ENCODE results near the gene FBXW11. TPM values are rescaled to one million over a fixed set of nuclear protein-coding genes. Genes with fewer than 3 reads are reported as not detected.

The FBXW11 gene
- total and polyA plus RNA-seq, 2 donors from 2014 or later: 16.0 to 44.4 TPM

DNA sequence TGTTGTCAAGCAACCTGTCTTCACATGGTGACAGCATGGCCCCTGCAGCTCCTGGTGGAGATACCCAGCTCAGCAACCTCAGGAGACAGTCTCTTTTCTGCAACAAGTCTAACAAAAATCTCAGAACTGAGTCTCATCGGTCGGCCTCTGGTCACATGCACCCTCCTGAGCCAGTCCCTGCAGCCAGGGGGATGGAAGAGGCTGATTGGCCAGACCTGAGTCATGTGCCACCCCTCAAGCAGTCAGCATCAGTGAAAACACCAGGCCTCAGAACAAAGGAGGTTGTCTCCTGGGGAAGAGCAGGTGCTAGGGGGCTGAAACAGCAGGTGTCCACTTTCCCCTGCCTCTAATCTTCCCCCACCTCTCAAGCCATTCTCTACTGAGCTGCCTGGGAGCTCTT is 166.4 kb downstream of the FBXW11 start:
- Histone ChIP-seq H3K9ac (ENCODE audit: low read length in 3 of 3) (no peak overlapping the region), H3K27ac (ENCODE audit: low read depth in 2 of 2, low read length in 2 of 2) (no peak overlapping the region)

DNA sequence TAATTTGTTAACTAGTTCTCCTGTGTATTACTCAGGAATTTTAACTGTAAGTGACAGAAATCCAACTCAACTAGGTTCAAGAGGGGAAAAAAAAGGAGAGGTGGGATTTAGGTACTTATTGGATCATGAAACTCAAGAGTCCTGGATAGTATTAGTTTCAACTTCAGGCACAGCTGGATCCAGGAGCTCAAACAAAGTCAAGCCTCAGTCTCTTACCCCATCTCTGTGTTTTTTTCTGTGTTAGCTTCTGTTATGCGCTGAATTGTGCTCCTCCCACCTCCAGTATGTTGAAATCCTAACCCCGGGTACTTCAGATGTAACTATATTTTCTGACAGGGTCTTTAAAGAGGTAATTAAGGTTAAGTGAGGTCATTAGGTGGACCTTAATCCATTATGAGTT is 167.3 kb downstream of the FBXW11 start:
- no peak for FAIRE-seq
- TF ChIP-seq, protein P1, sequence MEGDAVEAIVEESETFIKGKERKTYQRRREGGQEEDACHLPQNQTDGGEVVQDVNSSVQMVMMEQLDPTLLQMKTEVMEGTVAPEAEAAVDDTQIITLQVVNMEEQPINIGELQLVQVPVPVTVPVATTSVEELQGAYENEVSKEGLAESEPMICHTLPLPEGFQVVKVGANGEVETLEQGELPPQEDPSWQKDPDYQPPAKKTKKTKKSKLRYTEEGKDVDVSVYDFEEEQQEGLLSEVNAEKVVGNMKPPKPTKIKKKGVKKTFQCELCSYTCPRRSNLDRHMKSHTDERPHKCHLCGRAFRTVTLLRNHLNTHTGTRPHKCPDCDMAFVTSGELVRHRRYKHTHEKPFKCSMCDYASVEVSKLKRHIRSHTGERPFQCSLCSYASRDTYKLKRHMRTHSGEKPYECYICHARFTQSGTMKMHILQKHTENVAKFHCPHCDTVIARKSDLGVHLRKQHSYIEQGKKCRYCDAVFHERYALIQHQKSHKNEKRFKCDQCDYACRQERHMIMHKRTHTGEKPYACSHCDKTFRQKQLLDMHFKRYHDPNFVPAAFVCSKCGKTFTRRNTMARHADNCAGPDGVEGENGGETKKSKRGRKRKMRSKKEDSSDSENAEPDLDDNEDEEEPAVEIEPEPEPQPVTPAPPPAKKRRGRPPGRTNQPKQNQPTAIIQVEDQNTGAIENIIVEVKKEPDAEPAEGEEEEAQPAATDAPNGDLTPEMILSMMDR (IDR thresholded peaks at IDR 0.05; ENCODE audit: borderline replicate concordance, extremely low read depth, insufficient read depth): no peak

More for the DNA sequence above, 166.4 kb downstream of the FBXW11 start:
- intact Hi-C loops (cut with DNase I): no loop called here
- Histone ChIP-seq H3K9me3 (ENCODE audit: control insufficient read depth in 2 of 3, insufficient read depth in 1 of 3, low read length in 3 of 3) (no peaks in the 10 kb centered on the region), H3K27me3 (ENCODE audit: control insufficient read depth, insufficient read depth, low read length) (no peaks in the 10 kb centered on the region), H3K4me1 (ENCODE audit: control insufficient read depth in 2 of 3, insufficient read depth in 2 of 3, low read depth in 1 of 3, low read length in 3 of 3) (no peaks in the 10 kb centered on the region), H3K4me3 (ENCODE audit: low read length in 3 of 3) (no peak overlapping the region), H3K36me3 (ENCODE audit: control insufficient read depth in 2 of 3, insufficient read depth in 3 of 3, low read length in 3 of 3) (no peaks in the 10 kb centered on the region)
- DNase-seq (no peak), FAIRE-seq (no peak)
- TF ChIP-seq, protein P1 (IDR thresholded peaks at IDR 0.05; ENCODE audit: borderline replicate concordance, extremely low read depth, insufficient read depth): no peak

DNA sequence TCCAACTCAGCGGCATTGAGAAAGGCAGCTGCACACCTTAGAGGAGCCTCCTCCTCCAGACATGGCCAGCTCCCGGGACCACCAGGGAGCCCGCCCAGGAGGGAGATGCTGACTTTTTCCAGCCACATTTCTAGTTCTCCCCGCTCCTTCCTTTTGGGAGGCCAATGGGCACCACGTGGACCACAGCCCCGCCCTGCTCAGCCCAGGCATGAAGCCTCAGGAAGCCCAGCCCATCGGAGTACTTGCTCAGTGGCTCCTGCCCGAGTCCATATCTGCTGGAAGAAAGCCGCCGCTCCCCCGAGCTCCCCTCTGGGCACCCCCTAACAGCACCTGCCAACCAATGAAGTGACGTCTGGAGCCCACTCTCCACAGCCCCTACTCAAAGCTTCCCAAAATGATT is 168.4 kb downstream of the FBXW11 start:
- H3K4me1 ChIP-seq (ENCODE audit: control insufficient read depth in 2 of 3, insufficient read depth in 2 of 3, low read depth in 1 of 3, low read length in 3 of 3): no peaks in the 10 kb centered on the region
- TF ChIP-seq, protein P1 (IDR thresholded peaks at IDR 0.05; ENCODE audit: borderline replicate concordance, extremely low read depth, insufficient read depth): no peak

More for the DNA sequence above, 167.3 kb downstream of the FBXW11 start:
- H3K9ac ChIP-seq (ENCODE audit: low read length in 3 of 3): no peak overlapping the region
- DNase-seq: no peak
- intact Hi-C loops (cut with DNase I): no loop called here
- no peaks in the 10 kb centered on the region for H3K36me3 ChIP-seq (ENCODE audit: control insufficient read depth in 2 of 3, insufficient read depth in 3 of 3, low read length in 3 of 3)
- no peaks in the 10 kb centered on the region for H3K4me1 ChIP-seq (ENCODE audit: control insufficient read depth in 2 of 3, insufficient read depth in 2 of 3, low read depth in 1 of 3, low read length in 3 of 3)
- H3K9me3 ChIP-seq (ENCODE audit: control insufficient read depth in 2 of 3, insufficient read depth in 1 of 3, low read length in 3 of 3): no peaks in the 10 kb centered on the region
- H3K27me3 ChIP-seq (ENCODE audit: control insufficient read depth, insufficient read depth, low read length): no peaks in the 10 kb centered on the region
- H3K4me3 ChIP-seq (ENCODE audit: low read length in 3 of 3): no peak overlapping the region
- no peak overlapping the region for H3K27ac ChIP-seq (ENCODE audit: low read depth in 2 of 2, low read length in 2 of 2)

DNA sequence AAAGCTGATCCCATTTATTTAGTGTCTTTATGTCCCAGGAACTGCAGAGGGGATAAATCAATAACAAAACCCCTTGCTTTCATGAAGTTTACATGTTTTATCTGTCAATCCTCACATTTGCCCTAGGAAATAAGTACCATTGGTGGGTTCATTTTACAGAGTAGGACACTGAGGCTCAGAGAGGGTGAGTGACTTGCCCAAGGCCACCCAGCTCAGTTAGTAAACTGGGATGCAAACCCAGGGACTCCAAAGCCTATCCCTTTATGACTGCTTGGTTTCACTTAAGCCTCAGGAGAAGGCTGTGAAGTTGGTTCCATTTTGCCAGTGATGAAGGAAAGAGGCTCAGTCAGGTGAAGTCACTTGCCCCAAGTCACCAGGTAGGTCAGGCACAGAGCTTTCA is 168.9 kb downstream of the FBXW11 start:
- Histone ChIP-seq H3K9ac (ENCODE audit: low read length in 3 of 3) (no peak overlapping the region), H3K36me3 (ENCODE audit: control insufficient read depth in 2 of 3, insufficient read depth in 3 of 3, low read length in 3 of 3) (no peaks in the 10 kb centered on the region), H3K27me3 (ENCODE audit: control insufficient read depth, insufficient read depth, low read length) (no peaks in the 10 kb centered on the region), H3K4me3 (ENCODE audit: low read length in 3 of 3) (no peak overlapping the region), H3K9me3 (ENCODE audit: control insufficient read depth in 2 of 3, insufficient read depth in 1 of 3, low read length in 3 of 3) (no peaks in the 10 kb centered on the region), H3K27ac (ENCODE audit: low read depth in 2 of 2, low read length in 2 of 2) (no peak overlapping the region), H3K4me1 (ENCODE audit: control insufficient read depth in 2 of 3, insufficient read depth in 2 of 3, low read depth in 1 of 3, low read length in 3 of 3) (no peaks in the 10 kb centered on the region)
- TF ChIP-seq, protein P1 (IDR thresholded peaks at IDR 0.05; ENCODE audit: borderline replicate concordance, extremely low read depth, insufficient read depth): no peak
- no peak for DNase-seq
- intact Hi-C loops (cut with DNase I): no loop called here
- FAIRE-seq: no peak

More for the DNA sequence above, 168.4 kb downstream of the FBXW11 start:
- intact Hi-C loops (cut with DNase I): no loop called here
- Histone ChIP-seq H3K36me3 (ENCODE audit: control insufficient read depth in 2 of 3, insufficient read depth in 3 of 3, low read length in 3 of 3) (no peaks in the 10 kb centered on the region), H3K27ac (ENCODE audit: low read depth in 2 of 2, low read length in 2 of 2) (no peak overlapping the region), H3K9ac (ENCODE audit: low read length in 3 of 3) (no peak overlapping the region), H3K4me3 (ENCODE audit: low read length in 3 of 3) (no peak overlapping the region), H3K27me3 (ENCODE audit: control insufficient read depth, insufficient read depth, low read length) (no peaks in the 10 kb centered on the region), H3K9me3 (ENCODE audit: control insufficient read depth in 2 of 3, insufficient read depth in 1 of 3, low read length in 3 of 3) (no peaks in the 10 kb centered on the region)
- FAIRE-seq: no peak
- no peak for DNase-seq
